Gastroesophageal sphincter (tissue), 3 donors: Measurements from ENCODE around the gene BCOR.

Experiments used
- CTCF ChIP-seq, 4 experiments: fragments of 200-600 bp in 2 of 4; fragments of 450-650 bp in 2 of 4; sonication (generic) in 1 of 4; IDR thresholded peaks; one replicate each; pipeline ENCODE4 v1.5.1; 2017 to 2019; ENCODE audit warnings: antibody characterized with exemption in 4 of 4, mild to moderate bottlenecking in 2 of 4, moderate library complexity in 2 of 4
- EP300 ChIP-seq: sonication (generic); formaldehyde crosslinking; IDR thresholded peaks from one replicate; pipeline ENCODE4 v1.6.1; 2017; ENCODE audit warnings: antibody characterized with exemption, mild to moderate bottlenecking
- POLR2A ChIP-seq, 2 donors: fragments of 450-650 bp; IDR thresholded peaks; one replicate each; pipeline ENCODE4 v1.6.1; 2017; ENCODE audit warnings: antibody characterized with exemption in 2 of 2, mild to moderate bottlenecking in 2 of 2, moderate library complexity in 1 of 2
- POLR2AphosphoS5 ChIP-seq: sonication (generic); formaldehyde crosslinking; IDR thresholded peaks from one replicate; pipeline ENCODE4 v1.6.1; 2017; ENCODE audit warnings: antibody characterized with exemption

GRCh38 chrX:40012868-40013265 is 84.9 kb downstream of the BCOR start:
- TF ChIP-seq CTCF (IDR thresholded peaks at IDR 0.05) (no peak), EP300 (no peak), POLR2A (IDR thresholded peaks at IDR 0.05) (no peak), POLR2AphosphoS5 (no peak)
